Stimulated activated CD8-positive, alpha-beta memory T cell treated with anti-CD3 and anti-CD28 coated beads, Interleukin-12 subunit alpha, Interleukin-12 subunit beta, amount 100 ng/mL, for 24 hours (primary cell): ENCODE measurements around the gene ZNF226.
"Not testable (repeated sequence)": the region's sequence is repeated elsewhere in the genome, so short reads cannot be mapped to it uniquely, and the experiment has no call there.

Source experiments
- DNase-seq: peaks from one replicate; pipeline ENCODE4 v3.0.0-alpha.2; 2020; ENCODE audit errors: extremely low read depth

Gene ZNF226

GRCh38 chr19:44164673-44165512, at the start of gene ZNF226:
Gene ZNF226 (plus strand): TSS chr19:44165100. CDS start chr19:44170081, 4,981 bp downstream.
- peak; percentile 50 for DNase-seq

GRCh38 chr19:44121162-44121561, 43.7 kb upstream of the ZNF226 start:
- DNase-seq, result not testable (repeated sequence)

- DNase-seq, result no peak
These were observed 32.9 kb upstream of the ZNF226 start for GRCh38 chr19:44131955-44132354.

- DNase-seq, result peak; percentile 32
These were observed 23.5 kb upstream of the ZNF226 start, which contains the start of gene ZNF234 for GRCh38 chr19:44141191-44142058. Gene ZNF234 (plus strand): TSS chr19:44141554. CDS start chr19:44144633, 3,079 bp downstream.

GRCh38 chr19:44142059-44142433, 22.9 kb upstream of the ZNF226 start:
- DNase-seq, result no peak

GRCh38 chr19:44149776-44150175, 15.1 kb upstream of the ZNF226 start:
- DNase-seq, result no peak

- DNase-seq, result no peak
These were observed 13.4 kb upstream of the ZNF226 start for GRCh38 chr19:44151491-44151890.

- no peak for DNase-seq
These were observed 8.4 kb upstream of the ZNF226 start for GRCh38 chr19:44156475-44156874.

GRCh38 chr19:44163789-44164188, 1.1 kb upstream of the ZNF226 start:
- no peak for DNase-seq

GRCh38 chr19:44164327-44164672, 600 bp upstream of the ZNF226 start:
- no peak for DNase-seq

GRCh38 chr19:44170660-44171059, 5.8 kb downstream of the ZNF226 start:
- not testable (repeated sequence) for DNase-seq

- no peak for DNase-seq
These were observed 11.7 kb downstream of the ZNF226 start for GRCh38 chr19:44176590-44176989.

GRCh38 chr19:44180968-44181367, 16.1 kb downstream of the ZNF226 start:
- DNase-seq, result no peak

GRCh38 chr19:44182145-44182544, 17.2 kb downstream of the ZNF226 start:
- no peak for DNase-seq

- DNase-seq, result no peak
These were observed 25.1 kb downstream of the ZNF226 start for GRCh38 chr19:44190020-44190419.

GRCh38 chr19:44192127-44192526, 27.2 kb downstream of the ZNF226 start:
- no peak for DNase-seq

GRCh38 chr19:44196772-44197171, 31.9 kb downstream of the ZNF226 start:
- no peak for DNase-seq

- DNase-seq, result no peak
These were observed 37.6 kb downstream of the ZNF226 start for GRCh38 chr19:44202470-44202869.

GRCh38 chr19:44202974-44203373, 38.1 kb downstream of the ZNF226 start:
- no peak for DNase-seq

GRCh38 chr19:44203877-44204276, 39.0 kb downstream of the ZNF226 start:
- DNase-seq, result not testable (repeated sequence)

GRCh38 chr19:44204772-44205171, 39.9 kb downstream of the ZNF226 start:
- DNase-seq, result no peak

- DNase-seq, result peak; percentile 56
These were observed 42.4 kb downstream of the ZNF226 start for GRCh38 chr19:44207126-44207803.
